ENCODE measurements around the gene MFRP.

The MFRP gene

GRCh38 chr11:119295178-119295577 is 51.3 kb downstream of the MFRP start:
- DNase-seq (ENCODE audit: low spot score) = no peak

- no peak for DNase-seq (ENCODE audit: low spot score)
Observed at GRCh38 chr11:119293461-119293860, 53.0 kb downstream of the MFRP start.

- no peak for DNase-seq (ENCODE audit: low spot score)
Observed at GRCh38 chr11:119290894-119291497, 55.5 kb downstream of the MFRP start.

Measured in hematopoietic multipotent progenitor cell treated with erythropoietin and hydrocortisone succinate and interleukin-3 and kit ligand, for 15 days (in vitro differentiated cells).